CD4-positive, alpha-beta T cell treated with Interleukin-17A for 1 hour (primary cell): ENCODE data around the gene RFX3.
A peak's percentile ranks its signal among the peaks of the same experiment; 100 is the strongest.

Experiments used
- DNase-seq: peaks from one replicate; pipeline ENCODE4 v3.0.0-alpha.2; 2020

Gene RFX3

GRCh38 chr9:3268223-3268622, 257.6 kb downstream of the RFX3 start:
- no peak for DNase-seq

GRCh38 chr9:3263698-3264097, 262.1 kb downstream of the RFX3 start:
- DNase-seq = no peak

DNA sequence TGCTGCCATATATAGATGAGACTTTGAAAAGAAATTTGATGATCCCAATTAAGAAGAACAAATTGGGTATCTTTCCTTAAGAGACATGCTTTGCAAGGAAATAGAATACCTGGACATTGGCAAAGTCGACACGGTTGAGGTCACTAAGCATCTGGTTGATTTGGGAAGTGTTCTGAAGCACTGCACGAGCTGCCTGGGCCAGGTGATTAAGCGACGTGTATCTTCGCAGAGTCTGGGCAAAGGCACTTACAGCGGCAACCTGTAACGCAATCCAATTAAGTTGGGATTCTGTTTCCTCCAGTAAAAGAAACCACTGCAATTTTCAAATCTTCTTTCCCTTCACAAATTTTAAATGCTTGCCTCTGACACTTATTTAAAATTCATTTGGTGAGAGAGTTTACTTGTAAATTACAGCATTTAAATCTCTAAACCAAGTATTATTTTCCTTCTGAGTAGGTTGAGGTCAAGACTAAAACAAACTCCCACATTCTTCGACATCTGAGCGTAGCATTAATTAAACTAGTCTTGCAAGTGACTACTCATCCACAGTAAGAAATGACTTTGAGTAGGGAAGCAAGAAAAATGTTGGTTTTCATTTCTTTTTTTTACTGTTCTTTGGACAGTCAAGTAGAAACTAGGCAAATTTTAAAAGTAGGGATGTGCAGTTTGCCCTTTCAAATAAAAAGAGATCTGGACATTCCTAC, 262.8 kb downstream of the RFX3 start:
- no peak for DNase-seq

GRCh38 chr9:3261484-3261883, 264.3 kb downstream of the RFX3 start:
- DNase-seq = no peak

- no peak for DNase-seq
These were observed 269.1 kb downstream of the RFX3 start for GRCh38 chr9:3256571-3257330.

DNA sequence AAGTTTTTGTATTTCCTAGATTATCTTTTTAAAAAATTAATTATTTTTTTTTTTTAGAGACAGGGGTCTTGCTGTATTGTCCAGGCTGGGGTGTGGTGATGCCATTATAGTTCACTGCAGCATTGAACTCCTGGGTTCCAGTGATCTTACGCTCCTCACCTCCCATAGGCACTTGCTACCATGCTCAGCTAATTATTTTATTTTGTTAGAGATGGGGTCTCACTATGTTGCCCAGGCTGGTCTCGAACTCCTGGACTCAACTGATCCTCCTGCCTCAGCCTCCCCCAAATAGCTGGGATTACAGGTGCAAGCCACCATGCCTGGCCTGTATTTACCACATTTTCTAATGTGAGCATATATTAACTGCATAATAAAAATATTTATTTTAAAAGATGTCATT, 274.5 kb downstream of the RFX3 start:
- no peak for DNase-seq

- no peak for DNase-seq
These were observed 275.1 kb downstream of the RFX3 start for GRCh38 chr9:3250741-3251140.

- no peak for DNase-seq
These were observed 278.6 kb downstream of the RFX3 start for GRCh38 chr9:3247211-3247610.

DNA sequence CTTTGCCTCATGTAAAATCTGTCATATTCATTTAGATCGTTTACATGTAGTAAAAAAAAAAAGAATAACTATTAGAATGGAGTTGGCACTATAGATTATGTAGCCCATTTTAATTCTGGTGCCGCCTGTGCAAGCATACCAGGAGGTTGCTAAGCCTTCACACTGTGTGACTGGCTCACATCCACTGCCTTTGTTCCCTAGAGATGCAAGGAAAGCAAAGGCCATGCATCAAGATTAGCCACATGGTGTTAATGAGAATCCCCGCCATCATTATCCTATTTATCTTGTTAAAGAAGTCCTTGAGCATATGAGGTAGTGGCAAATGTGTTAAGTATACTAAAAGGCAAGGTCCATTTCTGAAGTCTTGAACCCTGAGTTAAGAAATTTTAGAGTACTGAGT, 279.6 kb downstream of the RFX3 start:
- no peak for DNase-seq

GRCh38 chr9:3244963-3245653, 280.7 kb downstream of the RFX3 start:
- no peak for DNase-seq

DNA sequence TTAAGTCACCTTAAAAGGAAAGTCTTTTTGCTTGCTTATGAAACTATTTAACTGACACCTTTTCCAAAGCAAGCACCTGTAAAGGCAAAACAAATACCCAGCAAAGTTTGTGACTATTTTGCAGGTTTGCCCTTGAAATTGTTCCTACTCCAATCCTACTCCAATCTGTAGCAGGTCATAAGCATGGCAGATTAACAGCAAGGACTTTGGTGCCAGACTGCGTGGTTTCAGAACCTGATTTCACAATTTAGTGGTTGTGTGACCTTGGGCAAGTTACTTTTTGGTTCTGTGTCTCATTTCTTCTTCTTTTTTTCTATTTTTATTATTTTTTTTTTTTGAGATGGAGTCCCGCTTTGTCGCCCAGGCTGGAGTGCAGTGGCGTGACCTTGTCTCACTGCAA, 282.1 kb downstream of the RFX3 start:
- no peak for DNase-seq

GRCh38 chr9:3241290-3241689, 284.5 kb downstream of the RFX3 start:
- DNase-seq = no peak

GRCh38 chr9:3240656-3241268, 285.0 kb downstream of the RFX3 start:
- peak; percentile 63 for DNase-seq

DNA sequence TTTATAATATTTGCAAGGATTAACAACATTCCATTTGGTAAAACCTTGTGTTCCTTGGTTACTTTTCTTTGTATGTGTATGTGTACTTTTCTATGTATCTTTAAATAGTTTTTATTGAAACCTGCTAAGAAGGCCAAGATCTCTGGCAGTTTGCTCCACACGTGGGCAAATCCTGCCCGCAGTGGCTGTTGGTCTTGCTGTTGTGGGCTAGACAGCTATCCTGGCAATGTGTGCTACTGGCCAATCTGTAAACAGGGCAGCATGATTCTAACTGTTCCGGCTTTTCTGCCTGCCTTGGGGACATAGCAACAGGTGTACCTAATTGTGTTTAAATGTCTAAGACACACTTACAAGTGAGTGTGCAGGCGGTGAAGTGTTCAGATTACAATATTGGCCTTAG, 286.6 kb downstream of the RFX3 start:
- no peak for DNase-seq

GRCh38 chr9:3238236-3238635, 287.6 kb downstream of the RFX3 start:
- DNase-seq = no peak

GRCh38 chr9:3237121-3237520, 288.7 kb downstream of the RFX3 start:
- DNase-seq = no peak

DNA sequence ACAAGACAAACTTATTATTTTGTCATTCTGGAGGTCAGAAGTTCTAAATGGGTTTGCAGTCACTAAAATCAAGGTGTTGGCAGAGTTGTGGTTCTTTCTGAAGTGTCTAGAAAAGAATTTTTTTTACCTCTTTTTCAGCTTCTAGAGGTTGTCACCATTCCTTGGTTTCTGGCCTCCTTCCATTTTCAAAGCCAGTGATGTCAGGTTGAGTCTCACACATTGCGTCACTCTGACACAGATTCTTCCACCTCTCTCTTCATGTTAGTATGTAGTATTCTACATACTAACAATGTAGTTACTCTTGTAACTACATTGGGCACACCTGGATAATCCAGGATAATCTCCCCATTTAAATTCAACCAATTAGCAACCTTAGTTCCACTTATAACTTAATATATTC, 290.3 kb downstream of the RFX3 start:
- DNase-seq = no peak

DNA sequence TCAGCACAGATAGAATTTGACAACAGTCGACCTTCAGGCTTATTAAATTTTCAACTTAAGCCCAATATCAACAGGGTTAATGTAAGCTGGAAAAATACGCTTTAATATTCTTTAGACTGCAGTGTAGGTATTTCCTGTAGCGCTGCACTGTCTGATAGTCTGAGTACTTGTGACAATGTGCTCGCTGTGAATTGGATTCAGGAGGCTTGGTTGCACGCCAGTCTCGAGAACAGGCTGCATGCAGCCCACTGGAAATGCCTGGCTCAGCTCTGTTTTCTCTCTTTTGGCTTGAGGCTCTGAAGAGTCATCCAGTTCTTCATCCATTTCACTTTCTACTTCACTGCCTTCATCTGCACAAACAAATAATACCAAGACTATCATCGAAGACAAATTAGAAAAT, 300.9 kb downstream of the RFX3 start:
- DNase-seq = no peak

DNA sequence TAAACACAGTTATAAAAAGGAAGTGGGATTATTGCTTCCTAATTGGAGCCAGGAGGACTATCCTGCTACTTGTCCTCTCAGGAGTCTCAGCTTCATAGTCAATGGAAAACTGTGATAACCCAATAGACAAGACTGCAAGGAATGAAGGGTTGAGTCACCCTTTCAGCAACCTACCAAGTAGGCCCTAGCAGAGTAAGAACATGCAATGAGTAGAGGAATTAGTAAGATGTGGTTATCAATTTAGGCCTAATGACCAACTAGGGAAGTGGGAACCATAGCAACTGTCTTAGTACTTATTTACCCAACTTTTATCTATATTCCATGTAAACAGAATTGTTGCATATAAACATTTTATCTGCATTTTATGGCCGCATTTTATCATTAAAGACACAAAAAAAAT, 310.1 kb downstream of the RFX3 start:
- DNase-seq = no peak

GRCh38 chr9:3214741-3215140, 311.1 kb downstream of the RFX3 start:
- no peak for DNase-seq

- DNase-seq = no peak
These were observed 320.2 kb downstream of the RFX3 start for GRCh38 chr9:3205421-3206095.

DNA sequence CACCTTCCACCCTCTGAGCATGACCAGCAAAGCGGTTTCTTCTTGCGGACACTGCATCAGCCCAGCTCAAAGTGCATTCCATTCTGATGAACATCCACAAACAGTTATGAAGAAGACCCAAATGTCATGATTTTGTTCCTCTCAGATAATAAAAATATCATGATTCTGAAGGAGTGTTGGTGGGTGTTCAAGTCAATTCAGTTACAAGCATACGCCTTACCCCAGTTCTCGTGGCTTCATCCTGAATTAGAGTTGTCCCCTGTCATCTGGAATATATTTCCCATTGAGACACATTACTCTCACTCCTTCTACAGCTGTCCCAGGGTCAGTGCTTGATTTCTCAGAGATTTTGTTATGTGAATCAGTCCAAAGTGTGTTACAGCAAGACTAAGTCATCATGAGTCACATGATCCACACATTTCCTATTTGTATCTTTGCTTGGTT, 325.4 kb downstream of the RFX3 start:
- no peak for DNase-seq

DNA sequence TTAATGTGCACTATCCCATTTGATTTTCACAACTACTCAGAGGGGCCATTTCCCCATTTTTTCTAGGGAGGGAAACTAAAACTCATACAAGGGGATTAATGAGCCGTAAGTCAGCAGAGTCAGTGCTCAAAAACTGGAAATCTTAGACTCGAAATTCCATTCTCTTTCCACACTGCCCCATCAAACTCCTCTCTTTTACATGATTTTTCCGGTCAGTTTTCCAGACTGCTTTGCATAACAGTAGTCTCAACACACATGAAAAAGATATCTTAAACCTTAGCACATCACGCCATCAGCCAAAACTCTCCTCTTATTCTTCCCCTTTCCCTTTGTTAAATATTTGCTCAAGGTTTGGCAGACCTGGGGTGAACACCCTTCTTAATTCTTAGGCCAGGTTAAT, 332.0 kb downstream of the RFX3 start:
- DNase-seq = no peak
